ENCODE measurements around the gene LINC01488. TPM values are rescaled to one million over a fixed set of nuclear protein-coding genes. Genes with fewer than 3 reads are reported as not detected.

The LINC01488 gene
- total and polyA plus RNA-seq, 2 experiments from 2014 or later, result not detected

DNA sequence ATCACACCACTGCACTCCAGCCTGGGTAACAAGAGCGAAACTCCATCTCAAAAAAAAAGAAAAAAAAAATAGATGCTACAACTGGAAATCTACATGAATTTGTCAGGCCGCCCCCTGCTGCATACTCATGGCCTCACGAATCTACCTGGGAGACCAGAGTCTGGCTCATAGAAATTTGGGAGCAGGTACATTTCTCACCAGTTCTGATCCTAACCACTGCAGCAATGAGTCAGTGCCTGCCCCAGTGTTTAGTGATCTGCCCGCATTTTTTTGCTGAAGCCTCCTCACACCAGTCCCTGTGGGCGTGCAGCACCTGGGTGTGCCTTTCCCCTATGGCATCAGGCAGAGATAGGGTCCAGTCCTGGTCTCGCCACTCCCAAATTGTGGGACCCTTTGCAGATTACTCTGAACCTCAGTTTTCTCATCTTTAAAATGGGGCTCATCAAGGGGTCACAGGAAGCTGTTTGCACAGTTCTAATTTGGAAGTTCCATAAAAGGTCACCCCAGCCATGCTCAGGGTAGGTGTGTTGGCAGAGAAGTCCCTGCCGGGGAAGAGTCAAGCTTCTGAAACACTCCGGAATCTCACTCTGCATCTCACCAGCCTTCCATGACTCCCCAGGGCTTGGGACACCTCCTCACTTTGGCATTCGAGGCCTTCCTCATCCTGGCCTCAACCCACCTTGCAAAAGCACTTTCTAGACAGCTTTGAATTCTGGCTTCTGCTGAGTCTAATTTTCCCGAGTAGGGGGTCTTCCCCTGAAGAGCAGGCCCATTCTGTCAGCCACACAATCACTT lies 39.3 kb upstream of the LINC01488 start:
- Histone ChIP-seq H3K4me1 (ENCODE audit: insufficient read depth) (peaks cover 35% of the 10 kb centered on the region), H2AFZ (no peak overlapping the region; the same call in 1 of the 2 replicates), H3K9me2 (ENCODE audit: insufficient read depth) (peaks cover 8% of the 10 kb centered on the region), H3K79me2 (replicated peaks; ENCODE audit: insufficient read depth) (no peaks in the 10 kb centered on the region), H3K27ac (ENCODE audit: low read depth) (peak overlapping the region; percentile 85), H3K4me3 (no peak overlapping the region), H4K20me1 (replicated peaks; ENCODE audit: insufficient read depth) (no peaks in the 10 kb centered on the region), H3K36me3 (ENCODE audit: insufficient read depth) (no peaks in the 10 kb centered on the region), H3F3A (replicated peaks; ENCODE audit: low read depth) (no peaks in the 10 kb centered on the region; the same call in 1 of the 2 replicates), H3K4me2 (0 out of 2 replicates have a peak overlapping the region, but pooled peaks have one; percentile 75), H3K27me3 (ENCODE audit: insufficient read depth) (no peaks in the 10 kb centered on the region)
- H3K4me3 Mint-ChIP-seq, result no peak overlapping the region
- peaks cover 30% of the 10 kb centered on the region for H3K27me3 Mint-ChIP-seq (ENCODE audit: insufficient read depth, low read depth, poor library complexity)
- peaks cover 52% of the 10 kb centered on the region for H3K4me1 Mint-ChIP-seq
- no peaks in the 10 kb centered on the region; the same call in 1 of the 3 replicates for H3K36me3 Mint-ChIP-seq (ENCODE audit: low read depth)
- H3K9me3 Mint-ChIP-seq, result peaks cover 3% of the 10 kb centered on the region; the same call in 1 of the 3 replicates
- DNase-seq (ENCODE audit: low spot score) (no peak), ATAC-seq (no peak)
- H3K27ac Mint-ChIP-seq, result 0 out of 2 replicates have a peak overlapping the region, but pooled peaks have one; percentile 31
- no peak for TF ChIP-seq ETS1 (IDR thresholded peaks at IDR 0.05)
- peak; percentile 29 to 33 for TF ChIP-seq CTCF (conservative IDR thresholded peaks at IDR 0.05; ENCODE audit: low read depth in 2 of 2)
- TF ChIP-seq, protein P1, sequence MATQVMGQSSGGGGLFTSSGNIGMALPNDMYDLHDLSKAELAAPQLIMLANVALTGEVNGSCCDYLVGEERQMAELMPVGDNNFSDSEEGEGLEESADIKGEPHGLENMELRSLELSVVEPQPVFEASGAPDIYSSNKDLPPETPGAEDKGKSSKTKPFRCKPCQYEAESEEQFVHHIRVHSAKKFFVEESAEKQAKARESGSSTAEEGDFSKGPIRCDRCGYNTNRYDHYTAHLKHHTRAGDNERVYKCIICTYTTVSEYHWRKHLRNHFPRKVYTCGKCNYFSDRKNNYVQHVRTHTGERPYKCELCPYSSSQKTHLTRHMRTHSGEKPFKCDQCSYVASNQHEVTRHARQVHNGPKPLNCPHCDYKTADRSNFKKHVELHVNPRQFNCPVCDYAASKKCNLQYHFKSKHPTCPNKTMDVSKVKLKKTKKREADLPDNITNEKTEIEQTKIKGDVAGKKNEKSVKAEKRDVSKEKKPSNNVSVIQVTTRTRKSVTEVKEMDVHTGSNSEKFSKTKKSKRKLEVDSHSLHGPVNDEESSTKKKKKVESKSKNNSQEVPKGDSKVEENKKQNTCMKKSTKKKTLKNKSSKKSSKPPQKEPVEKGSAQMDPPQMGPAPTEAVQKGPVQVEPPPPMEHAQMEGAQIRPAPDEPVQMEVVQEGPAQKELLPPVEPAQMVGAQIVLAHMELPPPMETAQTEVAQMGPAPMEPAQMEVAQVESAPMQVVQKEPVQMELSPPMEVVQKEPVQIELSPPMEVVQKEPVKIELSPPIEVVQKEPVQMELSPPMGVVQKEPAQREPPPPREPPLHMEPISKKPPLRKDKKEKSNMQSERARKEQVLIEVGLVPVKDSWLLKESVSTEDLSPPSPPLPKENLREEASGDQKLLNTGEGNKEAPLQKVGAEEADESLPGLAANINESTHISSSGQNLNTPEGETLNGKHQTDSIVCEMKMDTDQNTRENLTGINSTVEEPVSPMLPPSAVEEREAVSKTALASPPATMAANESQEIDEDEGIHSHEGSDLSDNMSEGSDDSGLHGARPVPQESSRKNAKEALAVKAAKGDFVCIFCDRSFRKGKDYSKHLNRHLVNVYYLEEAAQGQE (IDR thresholded peaks at IDR 0.05; ENCODE audit: unreplicated experiment), result no peak

DNA sequence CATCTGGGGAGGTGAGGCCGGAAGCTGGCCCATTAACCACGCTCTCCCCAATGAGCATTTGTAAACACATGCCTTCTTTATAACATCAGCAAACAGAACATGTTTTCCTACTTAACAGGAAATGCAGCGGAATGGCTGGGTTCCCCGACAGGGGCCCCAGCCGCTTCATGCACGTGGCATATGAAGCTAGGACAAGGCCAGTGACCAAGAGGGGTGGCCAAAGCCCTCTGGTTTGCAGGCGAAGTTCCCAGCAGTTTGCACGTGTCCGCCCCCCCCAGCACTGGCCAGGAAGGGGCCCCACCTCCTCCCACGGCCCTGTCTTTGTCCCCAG lies 38.7 kb upstream of the LINC01488 start:
- H3K4me3 Mint-ChIP-seq, result no peak overlapping the region
- no peaks in the 10 kb centered on the region for H3K27me3 ChIP-seq (ENCODE audit: insufficient read depth)
- H2AFZ ChIP-seq, result peak overlapping the region; percentile 64; the same call in 1 of the 2 replicates
- DNase-seq (ENCODE audit: low spot score) (peak; percentile 52), ATAC-seq (no peak)
- no peaks in the 10 kb centered on the region for H4K20me1 ChIP-seq (replicated peaks; ENCODE audit: insufficient read depth)
- peak overlapping the region; percentile 75; the same call in 1 of the 2 replicates for H3K4me2 ChIP-seq
- H3K27me3 Mint-ChIP-seq (ENCODE audit: insufficient read depth, low read depth, poor library complexity), result peaks cover 29% of the 10 kb centered on the region
- no peak overlapping the region for H3K4me3 ChIP-seq
- 0 out of 2 replicates have a peak overlapping the region, but pooled peaks have one; percentile 31 for H3K27ac Mint-ChIP-seq
- no peaks in the 10 kb centered on the region for H3K36me3 ChIP-seq (ENCODE audit: insufficient read depth)
- no peaks in the 10 kb centered on the region for H3K79me2 ChIP-seq (replicated peaks; ENCODE audit: insufficient read depth)
- H3K36me3 Mint-ChIP-seq (ENCODE audit: low read depth), result no peaks in the 10 kb centered on the region; the same call in 1 of the 3 replicates
- no peaks in the 10 kb centered on the region; the same call in 1 of the 2 replicates for H3F3A ChIP-seq (replicated peaks; ENCODE audit: low read depth)
- peaks cover 47% of the 10 kb centered on the region for H3K4me1 Mint-ChIP-seq
- H3K9me3 Mint-ChIP-seq, result peaks cover 3% of the 10 kb centered on the region; the same call in 1 of the 3 replicates
- peaks cover 8% of the 10 kb centered on the region for H3K9me2 ChIP-seq (ENCODE audit: insufficient read depth)
- H3K27ac ChIP-seq (ENCODE audit: low read depth), result peak overlapping the region; percentile 85
- peaks cover 33% of the 10 kb centered on the region for H3K4me1 ChIP-seq (ENCODE audit: insufficient read depth)
- no peak for TF ChIP-seq JUNB (IDR thresholded peaks at IDR 0.05; ENCODE audit: unreplicated experiment)
- TF ChIP-seq ZNF114 (CRISPR knock-in tag; IDR thresholded peaks at IDR 0.05), result no peak
- TF ChIP-seq CTCF (conservative IDR thresholded peaks at IDR 0.05; ENCODE audit: low read depth in 2 of 2), result no peak
- TF ChIP-seq EZH2phosphoT487 (IDR thresholded peaks at IDR 0.05; ENCODE audit: unreplicated experiment), result no peak
- no peak for TF ChIP-seq POLR2AphosphoS5 (IDR thresholded peaks at IDR 0.05; ENCODE audit: low read depth)
- no peak for TF ChIP-seq NANOG (IDR thresholded peaks at IDR 0.05; ENCODE audit: borderline replicate concordance)
- TF ChIP-seq CREB1 (CRISPR knock-in tag; IDR thresholded peaks at IDR 0.05; ENCODE audit: low read depth), result no peak
- no peak for TF ChIP-seq EZH2 (IDR thresholded peaks at IDR 0.05; ENCODE audit: low read depth, unreplicated experiment)
- no peak for TF ChIP-seq ZNF331 (CRISPR knock-in tag; IDR thresholded peaks at IDR 0.05; ENCODE audit: low read depth)
- no peak for TF ChIP-seq STAT1 (IDR thresholded peaks at IDR 0.05; ENCODE audit: unreplicated experiment)
